GM21723 (cell line): Measurements from ENCODE around the gene GGT5.
"Not testable (repeated sequence)": the region's sequence is repeated elsewhere in the genome, so short reads cannot be mapped to it uniquely, and the experiment has no call there.

Experiments
- ATAC-seq: cut with Tn5 transposase; IDR thresholded peaks from one replicate; pipeline ENCODE4 v1.9.1; 2021; ENCODE audit warnings: mild to moderate bottlenecking, moderate library complexity; ENCODE audit not compliant: unreplicated experiment

Gene GGT5

DNA sequence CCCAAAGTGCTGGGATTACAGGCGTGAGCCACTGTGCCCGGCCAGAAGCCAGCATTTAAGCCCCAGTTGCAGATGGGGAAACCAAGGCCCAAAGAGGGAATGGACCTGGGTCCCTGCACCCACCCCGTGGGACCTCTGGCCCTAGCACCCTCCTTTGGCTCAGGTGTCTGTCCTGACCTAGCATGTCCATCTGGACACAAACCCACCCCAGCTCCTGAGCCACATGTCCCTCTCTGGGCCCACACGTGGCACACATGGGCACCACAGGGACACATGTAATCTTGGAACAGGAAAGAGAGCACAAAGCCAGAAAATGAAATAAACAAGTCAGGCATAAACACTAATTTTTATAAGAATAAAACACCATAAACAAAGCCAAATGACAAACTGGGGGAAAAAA, 9.6 kb downstream of the GGT5 start:
- ATAC-seq: no peak

GRCh38 chr22:24233816-24234215, 11.1 kb downstream of the GGT5 start:
- no peak for ATAC-seq

GRCh38 chr22:24233235-24233634, 11.6 kb downstream of the GGT5 start:
- ATAC-seq: no peak

DNA sequence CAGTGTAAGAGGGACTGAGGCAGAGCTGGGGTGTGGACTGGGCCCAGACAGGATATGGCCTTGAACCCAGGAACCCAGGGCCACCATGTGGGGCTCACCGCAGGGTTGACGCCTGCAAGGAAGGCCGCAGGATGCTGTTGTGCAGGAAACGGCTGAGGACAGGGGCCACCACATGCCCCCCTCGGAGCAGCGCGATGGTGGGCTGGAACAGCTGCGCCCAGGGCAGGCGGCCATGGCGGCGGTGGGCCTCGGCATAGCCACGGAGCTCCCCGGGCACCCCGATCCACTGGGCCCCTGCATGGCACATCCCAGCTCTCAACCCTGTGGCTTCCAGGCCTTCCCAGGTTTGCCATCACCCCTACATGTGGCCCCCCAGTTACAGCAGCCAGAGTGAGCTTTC, 12.2 kb downstream of the GGT5 start:
- no peak for ATAC-seq

- ATAC-seq: no peak
Measured at GRCh38 chr22:24232124-24232523, 12.8 kb downstream of the GGT5 start.

- ATAC-seq: no peak
Measured at GRCh38 chr22:24231706-24232105, 13.2 kb downstream of the GGT5 start.

DNA sequence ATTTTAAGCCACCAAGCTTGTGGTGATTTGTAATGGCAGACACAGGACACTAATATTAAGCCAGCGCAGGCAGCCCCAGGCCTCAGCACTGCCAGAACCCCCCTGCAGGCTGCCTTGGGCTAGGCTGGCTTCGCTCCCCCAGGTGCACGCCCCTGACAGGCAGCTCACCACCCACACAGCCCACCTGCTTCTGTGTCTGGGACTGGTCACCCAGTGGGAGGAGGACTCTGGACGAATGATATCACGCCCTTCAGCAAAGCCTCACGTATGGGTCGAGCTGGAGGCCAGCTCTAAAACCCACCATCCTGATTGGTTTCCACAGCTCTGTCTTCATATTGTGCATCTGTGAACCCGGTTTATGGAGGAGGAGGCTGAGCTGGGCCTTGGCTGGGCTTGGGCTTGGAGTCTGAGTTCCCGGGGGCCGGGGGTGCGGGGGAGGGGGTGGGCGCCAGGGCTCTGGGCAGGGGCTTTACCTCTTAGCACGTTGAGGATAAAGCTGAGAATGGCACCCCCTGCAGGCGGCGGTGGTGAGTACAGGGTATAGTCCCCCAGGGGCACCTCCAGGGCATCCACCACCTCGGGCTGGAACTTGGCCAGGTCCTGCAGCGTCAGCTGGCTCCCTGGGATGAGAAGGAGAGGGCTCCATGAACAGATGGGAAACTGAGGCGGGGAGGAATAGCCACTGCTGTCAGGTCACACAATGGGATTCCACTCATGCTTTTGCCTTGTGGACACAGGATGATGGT, 13.8 kb downstream of the GGT5 start:
- ATAC-seq: no peak

- no peak for ATAC-seq
Measured at GRCh38 chr22:24225951-24226350, 18.9 kb downstream of the GGT5 start.

DNA sequence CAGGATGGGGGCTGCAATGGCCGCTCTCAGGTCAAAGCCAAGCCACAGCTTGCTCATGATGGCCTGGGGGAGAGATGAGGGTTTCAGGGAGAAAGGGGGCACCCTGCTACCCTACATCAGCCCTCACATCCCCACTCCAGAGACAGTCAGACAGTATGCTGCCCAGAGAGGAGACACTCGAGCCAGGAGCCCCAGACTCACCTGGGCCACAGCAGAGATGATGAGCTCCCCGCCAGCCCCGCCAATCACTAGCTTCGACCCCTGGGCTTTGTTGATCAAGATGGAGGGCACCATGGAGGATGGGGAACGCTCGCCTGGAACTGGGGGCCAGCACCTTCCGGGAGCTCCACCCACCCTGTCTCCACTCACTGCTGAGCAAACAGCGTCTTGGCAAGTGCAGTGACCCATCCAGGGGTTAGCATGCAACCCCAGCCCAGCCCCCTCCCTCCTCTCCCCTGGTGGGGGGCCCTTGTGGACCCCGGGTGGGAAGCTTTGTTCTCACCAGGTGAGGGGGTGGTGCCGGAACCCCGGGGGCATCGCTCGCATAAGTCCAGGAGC, 19.8 kb downstream of the GGT5 start:
- no peak for ATAC-seq

DNA sequence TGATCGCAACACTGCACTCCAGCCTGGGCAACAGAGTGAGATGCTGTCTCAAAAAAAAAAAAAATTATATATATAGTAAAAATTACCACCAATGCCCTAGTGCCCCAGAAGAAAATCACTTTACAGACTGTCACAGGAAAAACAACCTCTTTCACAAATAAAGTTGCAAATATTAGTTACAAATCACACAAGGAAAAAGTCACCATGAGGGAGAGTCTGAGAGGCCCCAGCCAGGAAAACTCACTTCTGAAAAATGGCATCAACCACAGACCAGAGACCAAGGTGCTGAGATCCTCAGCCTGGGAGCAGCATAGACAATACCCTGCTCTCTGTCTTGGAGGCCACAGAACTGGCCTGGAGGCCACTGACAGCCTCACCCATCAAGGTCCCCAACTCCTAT, 20.4 kb downstream of the GGT5 start:
- ATAC-seq: no peak

DNA sequence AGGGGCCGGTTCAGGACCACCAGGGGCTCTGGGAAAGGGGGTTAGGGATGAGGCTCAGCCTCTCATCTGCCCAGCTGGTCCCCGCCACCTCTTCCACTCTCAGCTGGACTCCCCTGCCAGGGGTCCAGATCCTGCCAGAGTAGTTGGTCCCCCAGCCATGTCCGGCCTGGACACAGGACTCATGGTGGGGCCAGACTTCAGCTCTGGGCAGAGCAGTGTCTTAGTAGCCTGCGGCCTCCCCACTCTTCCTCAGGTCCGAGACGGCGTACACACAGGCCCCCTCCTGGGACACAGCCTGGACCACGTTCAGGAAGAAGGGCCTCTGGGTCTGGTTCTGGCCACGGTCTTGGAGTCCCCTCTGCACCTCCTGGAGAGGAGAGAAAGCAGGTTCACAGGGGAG, 25.1 kb downstream of the GGT5 start:
- ATAC-seq: no peak

GRCh38 chr22:24217384-24217783, 27.5 kb downstream of the GGT5 start:
- no peak for ATAC-seq

DNA sequence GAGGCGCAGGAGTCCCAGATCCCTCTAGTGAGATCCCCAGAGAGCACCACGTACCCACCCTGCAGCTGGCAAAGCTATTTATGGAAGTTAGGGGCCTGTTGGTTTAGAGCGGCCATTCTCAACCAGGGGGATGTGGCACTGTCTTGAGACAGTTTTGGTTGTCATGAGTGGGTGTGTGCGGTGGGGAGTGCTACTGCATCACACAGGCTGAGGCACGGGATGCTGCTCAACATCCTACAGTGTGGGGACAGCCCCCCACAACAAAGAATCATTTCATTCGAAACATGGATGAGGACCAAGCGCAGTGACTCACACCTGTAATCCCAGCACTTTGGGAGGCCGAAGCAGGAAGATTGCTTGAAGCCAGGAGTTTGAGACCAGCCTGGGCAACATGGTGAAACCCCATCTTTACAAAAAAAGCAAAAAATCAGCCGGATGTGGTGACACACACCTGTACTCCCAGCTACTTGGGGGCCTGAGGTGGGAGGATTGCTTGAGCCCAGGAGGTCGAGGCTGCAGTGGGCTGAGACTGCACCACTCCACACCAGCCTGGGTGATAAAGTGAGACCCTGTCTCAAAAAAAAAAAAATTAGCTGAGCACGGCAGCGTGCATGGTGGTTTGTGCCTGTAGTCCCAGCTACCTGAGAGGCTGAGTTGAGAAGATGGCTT, 28.2 kb downstream of the GGT5 start:
- ATAC-seq: no peak

GRCh38 chr22:24214467-24215285, 30.2 kb downstream of the GGT5 start:
- ATAC-seq: no peak

- not testable (repeated sequence) for ATAC-seq
Measured at GRCh38 chr22:24213111-24213510, 31.8 kb downstream of the GGT5 start.

- ATAC-seq: not testable (repeated sequence)
Measured at GRCh38 chr22:24211716-24212115, 33.2 kb downstream of the GGT5 start.

DNA sequence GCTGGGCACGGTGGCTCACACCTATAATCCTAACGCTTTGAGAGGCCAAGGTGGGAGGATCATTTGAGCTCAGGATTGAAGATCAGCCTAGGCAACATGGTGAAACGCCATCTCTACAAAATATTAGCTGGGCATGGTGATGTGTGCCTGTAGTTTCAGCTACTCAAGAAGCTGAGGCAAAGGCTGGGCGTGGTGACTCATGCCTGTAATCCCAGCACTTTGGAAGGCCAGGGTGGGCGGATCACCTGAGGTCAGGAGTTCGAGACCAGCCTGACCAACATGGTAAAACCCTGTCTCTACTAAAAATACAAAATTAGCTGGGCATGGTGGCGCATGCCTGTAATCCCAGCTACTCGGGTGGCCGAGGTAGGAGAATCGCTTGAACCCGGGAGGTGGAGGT, 34.5 kb downstream of the GGT5 start:
- not testable (repeated sequence) for ATAC-seq

- no peak for ATAC-seq
Measured at GRCh38 chr22:24209687-24210086, 35.2 kb downstream of the GGT5 start.

- ATAC-seq: no peak
Measured at GRCh38 chr22:24209016-24209415, 35.9 kb downstream of the GGT5 start.

DNA sequence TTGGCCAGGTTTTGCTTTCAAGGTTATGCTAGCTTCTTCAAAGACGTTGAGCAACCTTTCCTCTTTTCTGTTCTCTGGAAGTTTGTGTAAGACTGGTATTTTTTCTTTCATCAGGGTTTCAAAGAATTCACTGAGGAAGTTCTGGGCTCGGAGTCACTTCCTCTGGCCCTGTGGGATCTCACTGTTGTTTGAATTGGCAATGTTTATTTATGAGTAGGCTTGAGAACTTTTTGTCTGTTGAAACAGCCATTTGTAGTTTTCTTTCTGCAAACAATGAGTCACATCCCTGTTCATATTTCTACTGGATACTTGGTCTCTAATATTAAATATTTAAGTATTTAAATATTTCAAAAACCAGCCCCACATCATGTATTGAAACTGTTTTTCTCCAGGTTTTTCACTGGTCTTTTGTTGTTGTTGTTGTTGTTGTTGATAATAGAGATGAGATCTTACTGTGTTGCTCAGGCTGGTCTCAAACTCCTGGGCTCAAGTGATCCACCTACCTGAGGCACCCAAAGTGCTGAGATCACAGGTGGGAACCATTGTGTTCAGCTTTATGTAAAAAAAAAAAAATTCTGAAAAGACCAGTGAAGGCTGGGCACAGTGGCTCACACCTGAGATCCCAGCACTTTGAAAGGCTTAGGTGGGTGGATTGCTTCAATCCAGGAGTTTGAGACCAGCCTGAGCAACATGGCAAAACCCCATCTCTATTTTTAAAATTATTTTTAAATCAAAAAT, 36.7 kb downstream of the GGT5 start:
- ATAC-seq: no peak
